Lower lobe of right lung (tissue), 2 donors: ENCODE data around the gene PON3. TPM values are rescaled to one million over a fixed set of nuclear protein-coding genes. Genes with fewer than 3 reads are reported as not detected.

ENCODE experiments used
- ATAC-seq, 2 donors: fragments of 200-7000 bp; cut with Tn5 transposase; one replicate each; pipeline ENCODE4 v1.9.1; 2020 to 2022; ENCODE audit warnings: mild to moderate bottlenecking in 2 of 2, moderate library complexity in 2 of 2
- DNase-seq: peaks from one replicate; pipeline ENCODE4 v3.0.0-alpha.2; 2020
- H3K27ac ChIP-seq: fragments of 200-600 bp; one replicate; pipeline ENCODE4 v1.8.0; 2022
- H3K27me3 ChIP-seq: fragments of 200-600 bp; one replicate; pipeline ENCODE4 v1.8.0; 2022; ENCODE audit warnings: low read depth
- H3K36me3 ChIP-seq: fragments of 200-600 bp; one replicate; pipeline ENCODE4 v1.8.0; 2022; ENCODE audit warnings: mild to moderate bottlenecking
- H3K4me1 ChIP-seq: fragments of 200-600 bp; one replicate; pipeline ENCODE4 v1.8.0; 2022
- H3K4me3 ChIP-seq: fragments of 200-600 bp; one replicate; pipeline ENCODE4 v1.8.0; 2022; ENCODE audit warnings: mild to moderate bottlenecking
- H3K9me3 ChIP-seq: fragments of 200-600 bp; one replicate; pipeline ENCODE4 v1.8.0; 2022
- CTCF ChIP-seq: fragments of 200-600 bp; IDR thresholded peaks from one replicate; pipeline ENCODE4 v1.8.0; 2022; ENCODE audit warnings: antibody characterized with exemption, mild to moderate bottlenecking
- intact Hi-C: fragments of 100-400 bp; cut with DNase I; formaldehyde crosslinking; loops from one replicate; pipeline ENCODE4 v1.11.0; 2022
- total RNA-seq: library from RNA; stranded (reverse); fragmentation: NEBNext Ultra II Directional; extraction: Animal tissue kit (Norgen Biotek cat#: 25700); gene quantifications from one replicate; pipeline ENCODE4 v1.2.1, GENCODE V29; 2021
- donor health status: DM: no; HTN: yes; CAD: no; lungs with severe emphysema.

PON3 gene
- total RNA-seq, 1 donor from 2014 or later: 25.6 TPM

GRCh38 chr7:95424716-95425115 is 28.5 kb upstream of the PON3 start:
- Histone ChIP-seq H3K36me3 (peaks cover 24% of the 10 kb centered on the region), H3K9me3 (no peaks in the 10 kb centered on the region), H3K27me3 (no peaks in the 10 kb centered on the region), H3K4me3 (no peak overlapping the region), H3K4me1 (peaks cover 13% of the 10 kb centered on the region), H3K27ac (no peak overlapping the region)
- intact Hi-C loops: no loop called here
- no peak for ATAC-seq
- no peak for DNase-seq
- TF ChIP-seq CTCF: no peak

GRCh38 chr7:95421847-95422444 is 25.8 kb upstream of the PON3 start:
- Histone ChIP-seq H3K27me3 (no peaks in the 10 kb centered on the region), H3K9me3 (no peaks in the 10 kb centered on the region), H3K4me1 (peaks cover 13% of the 10 kb centered on the region), H3K27ac (no peak overlapping the region), H3K36me3 (peaks cover 24% of the 10 kb centered on the region), H3K4me3 (no peak overlapping the region)
- no peak for TF ChIP-seq CTCF
- DNase-seq (no peak), ATAC-seq (peak in 1 of 2 donors; percentile 8)
- intact Hi-C loops: no loop called here

- H3K27ac ChIP-seq: no peak overlapping the region
- peaks cover 13% of the 10 kb centered on the region for H3K4me1 ChIP-seq
- intact Hi-C loops: no loop called here
- no peak for TF ChIP-seq CTCF
- no peaks in the 10 kb centered on the region for H3K27me3 ChIP-seq
- ATAC-seq (peak; percentile 70 to 76), DNase-seq (no peak)
- no peaks in the 10 kb centered on the region for H3K9me3 ChIP-seq
- no peak overlapping the region for H3K4me3 ChIP-seq
- peaks cover 24% of the 10 kb centered on the region for H3K36me3 ChIP-seq
These were observed 25.0 kb upstream of the PON3 start for GRCh38 chr7:95421000-95421846.

- peaks cover 84% of the 10 kb centered on the region for H3K36me3 ChIP-seq
These were observed 15.9 kb upstream of the PON3 start for GRCh38 chr7:95412075-95412474.

GRCh38 chr7:95411666-95412065 is 15.5 kb upstream of the PON3 start:
- intact Hi-C loops: no loop called here
- no peak for DNase-seq
- ATAC-seq: no peak
- Histone ChIP-seq H3K4me1 (no peaks in the 10 kb centered on the region), H3K4me3 (no peak overlapping the region), H3K9me3 (no peaks in the 10 kb centered on the region), H3K27me3 (no peaks in the 10 kb centered on the region), H3K27ac (no peak overlapping the region), H3K36me3 (peaks cover 88% of the 10 kb centered on the region)
- no peak for TF ChIP-seq CTCF

More at GRCh38 chr7:95412075-95412474, 15.9 kb upstream of the PON3 start:
- Histone ChIP-seq H3K4me1 (no peaks in the 10 kb centered on the region), H3K27ac (no peak overlapping the region), H3K27me3 (no peaks in the 10 kb centered on the region), H3K4me3 (no peak overlapping the region), H3K9me3 (no peaks in the 10 kb centered on the region)
- intact Hi-C loops: no loop called here
- DNase-seq (no peak), ATAC-seq (no peak)
- TF ChIP-seq CTCF: no peak
